ENCODE measurements around the gene DLAT.

GRCh38 chr11:112106070-112106469 lies 80.9 kb downstream of the DLAT start:
- TF ChIP-seq CTCF (IDR thresholded peaks at IDR 0.05) (no peak), POLR2A (IDR thresholded peaks at IDR 0.05) (no peak)

Data from tibial nerve (tissue), 3 donors.